Type B pancreatic cell (in vitro differentiated cells): ENCODE measurements around the gene AIRE. TPM values are rescaled to one million over a fixed set of nuclear protein-coding genes. Genes with fewer than 3 reads are reported as not detected.

Source experiments
- DNase-seq: peaks from one replicate; pipeline ENCODE4 v3.0.0; 2021; ENCODE audit warnings: mixed read lengths; ENCODE audit not compliant: unreplicated experiment; ENCODE audit errors: extremely low spot score
- H3K27ac Mint-ChIP-seq: 2 replicates; pipeline ENCODE4 v1.8.0; 2021; ENCODE audit warnings: mild to moderate bottlenecking, mixed read lengths
- H3K27me3 Mint-ChIP-seq: 2 replicates; pipeline ENCODE4 v1.8.0; 2021; ENCODE audit warnings: mixed read lengths
- H3K36me3 Mint-ChIP-seq: 2 replicates; pipeline ENCODE4 v1.8.0; 2021; ENCODE audit warnings: mixed read lengths
- H3K4me1 Mint-ChIP-seq: one replicate; pipeline ENCODE4 v1.8.0; 2021; ENCODE audit warnings: mixed read lengths; ENCODE audit not compliant: unreplicated experiment
- H3K4me3 Mint-ChIP-seq: 2 replicates; pipeline ENCODE4 v1.8.0; 2021; ENCODE audit warnings: mild to moderate bottlenecking, mixed read lengths
- H3K9me3 Mint-ChIP-seq: 2 replicates; pipeline ENCODE4 v1.8.0; 2021; ENCODE audit warnings: mixed read lengths
- total RNA-seq: library from RNA; stranded (reverse); gene quantifications from 2 replicates; pipeline ENCODE4 v1.2.1, GENCODE V29; 2021; ENCODE audit warnings: low replicate concordance
- TF ChIP-seq, protein P1 (sequence below): fragments of 200-600 bp; sonication (generic); conservative IDR thresholded peaks from 2 replicates; pipeline ENCODE4 v1.5.0; 2021; ENCODE audit warnings: antibody characterized with exemption, mild to moderate bottlenecking

Gene AIRE
- total RNA-seq, 1 donor from 2014 or later = not detected

DNA sequence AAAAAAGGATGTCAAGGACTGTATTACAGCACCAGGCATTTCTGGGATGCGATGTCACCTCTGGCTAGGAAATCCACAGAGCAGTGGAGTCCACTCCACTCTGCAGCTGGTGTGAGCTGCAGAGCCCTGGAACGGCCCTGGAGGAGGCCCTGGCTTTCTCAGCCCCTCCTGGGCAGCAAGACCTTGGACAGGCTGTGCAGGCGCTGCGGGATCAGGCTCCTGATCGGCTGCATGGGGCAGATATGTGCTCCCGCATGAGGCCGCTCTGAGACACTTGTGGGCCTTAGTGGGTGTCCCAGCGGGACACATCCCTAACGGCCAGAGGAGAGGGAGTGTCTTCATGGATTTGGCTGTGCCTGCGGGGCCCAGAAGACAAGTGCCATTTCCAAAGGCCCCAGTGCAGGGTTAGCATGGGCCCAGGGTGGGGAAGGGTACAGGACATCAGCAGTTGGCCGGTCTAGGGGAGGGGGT lies 30.1 kb upstream of the AIRE start:
- H3K9me3 Mint-ChIP-seq = no peaks in the 10 kb centered on the region
- DNase-seq = no peak
- TF ChIP-seq, protein P1, sequence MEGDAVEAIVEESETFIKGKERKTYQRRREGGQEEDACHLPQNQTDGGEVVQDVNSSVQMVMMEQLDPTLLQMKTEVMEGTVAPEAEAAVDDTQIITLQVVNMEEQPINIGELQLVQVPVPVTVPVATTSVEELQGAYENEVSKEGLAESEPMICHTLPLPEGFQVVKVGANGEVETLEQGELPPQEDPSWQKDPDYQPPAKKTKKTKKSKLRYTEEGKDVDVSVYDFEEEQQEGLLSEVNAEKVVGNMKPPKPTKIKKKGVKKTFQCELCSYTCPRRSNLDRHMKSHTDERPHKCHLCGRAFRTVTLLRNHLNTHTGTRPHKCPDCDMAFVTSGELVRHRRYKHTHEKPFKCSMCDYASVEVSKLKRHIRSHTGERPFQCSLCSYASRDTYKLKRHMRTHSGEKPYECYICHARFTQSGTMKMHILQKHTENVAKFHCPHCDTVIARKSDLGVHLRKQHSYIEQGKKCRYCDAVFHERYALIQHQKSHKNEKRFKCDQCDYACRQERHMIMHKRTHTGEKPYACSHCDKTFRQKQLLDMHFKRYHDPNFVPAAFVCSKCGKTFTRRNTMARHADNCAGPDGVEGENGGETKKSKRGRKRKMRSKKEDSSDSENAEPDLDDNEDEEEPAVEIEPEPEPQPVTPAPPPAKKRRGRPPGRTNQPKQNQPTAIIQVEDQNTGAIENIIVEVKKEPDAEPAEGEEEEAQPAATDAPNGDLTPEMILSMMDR = no peak
- no peak overlapping the region for H3K4me3 Mint-ChIP-seq
- H3K27me3 Mint-ChIP-seq = no peaks in the 10 kb centered on the region
- no peaks in the 10 kb centered on the region for H3K4me1 Mint-ChIP-seq
- H3K36me3 Mint-ChIP-seq = no peaks in the 10 kb centered on the region
- no peak overlapping the region for H3K27ac Mint-ChIP-seq

GRCh38 chr21:44258056-44258725 lies 27.5 kb upstream of the AIRE start:
- Mint-ChIP-seq H3K9me3 (no peaks in the 10 kb centered on the region), H3K4me3 (no peak overlapping the region), H3K27me3 (no peaks in the 10 kb centered on the region), H3K4me1 (no peaks in the 10 kb centered on the region), H3K36me3 (no peaks in the 10 kb centered on the region), H3K27ac (no peak overlapping the region)
- TF ChIP-seq, protein P1 = no peak
- no peak for DNase-seq

DNA sequence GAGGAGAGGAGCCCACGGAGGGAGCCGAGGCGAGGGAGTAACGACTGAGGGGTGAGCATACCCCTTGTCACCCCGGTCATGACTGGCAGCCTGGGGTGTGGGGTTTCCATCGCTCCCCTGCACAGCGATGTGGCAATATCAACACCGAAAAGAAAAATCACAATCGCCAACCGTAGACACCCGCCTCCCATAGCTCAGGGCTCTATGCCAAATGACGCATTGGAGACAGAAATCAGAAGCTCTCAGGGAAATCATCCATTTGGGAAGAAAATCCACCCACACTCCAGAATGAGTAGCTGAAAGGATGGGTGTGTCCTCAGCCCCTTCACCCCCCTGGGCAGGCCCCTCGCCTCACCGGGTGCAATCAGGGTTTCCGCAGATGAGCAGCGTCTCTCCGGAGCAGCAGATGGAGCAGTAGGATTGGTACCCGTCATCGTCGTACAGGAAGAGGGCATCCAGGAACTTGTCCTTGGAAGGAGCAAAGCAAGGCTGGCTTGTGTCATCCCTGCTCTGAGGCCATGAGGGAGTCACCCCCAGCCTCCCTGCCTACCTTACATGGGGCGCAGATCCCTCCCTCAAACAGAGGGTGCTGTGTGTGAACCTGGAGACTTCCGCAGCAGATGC lies 26.5 kb upstream of the AIRE start:
- Mint-ChIP-seq H3K36me3 (no peaks in the 10 kb centered on the region), H3K27ac (no peak overlapping the region), H3K27me3 (no peaks in the 10 kb centered on the region), H3K4me3 (no peak overlapping the region), H3K4me1 (peaks cover 5% of the 10 kb centered on the region), H3K9me3 (no peaks in the 10 kb centered on the region)
- TF ChIP-seq, protein P1 = no peak
- no peak for DNase-seq

DNA sequence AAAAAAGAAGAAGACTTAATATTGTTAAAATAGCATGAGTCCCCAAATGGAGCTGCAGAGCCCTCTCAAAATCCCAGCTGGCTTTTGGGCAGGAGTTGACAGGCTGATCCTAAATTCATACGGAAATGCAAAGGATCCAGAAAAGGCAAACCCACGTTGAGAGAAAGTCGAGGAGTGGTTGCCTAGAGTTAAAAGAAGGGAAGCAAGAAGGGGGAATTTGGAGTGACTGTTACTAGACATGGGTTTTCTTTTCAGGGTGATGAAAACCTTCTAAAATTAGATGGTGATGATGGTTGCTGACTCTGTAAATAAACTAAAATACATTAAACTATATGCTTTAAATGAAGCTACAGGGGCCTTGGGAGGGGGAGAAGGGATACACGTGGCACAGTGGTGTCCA lies 25.6 kb upstream of the AIRE start:
- no peak overlapping the region for H3K27ac Mint-ChIP-seq
- H3K4me1 Mint-ChIP-seq = peaks cover 5% of the 10 kb centered on the region
- H3K9me3 Mint-ChIP-seq = no peaks in the 10 kb centered on the region
- H3K4me3 Mint-ChIP-seq = no peak overlapping the region
- H3K27me3 Mint-ChIP-seq = no peaks in the 10 kb centered on the region
- H3K36me3 Mint-ChIP-seq = no peaks in the 10 kb centered on the region
- DNase-seq = no peak
- TF ChIP-seq, protein P1 = no peak

GRCh38 chr21:44260791-44261631 lies 24.7 kb upstream of the AIRE start:
- no peak for DNase-seq
- H3K4me3 Mint-ChIP-seq = no peak overlapping the region
- peaks cover 5% of the 10 kb centered on the region for H3K4me1 Mint-ChIP-seq
- H3K36me3 Mint-ChIP-seq = no peaks in the 10 kb centered on the region
- H3K27me3 Mint-ChIP-seq = no peaks in the 10 kb centered on the region
- no peak overlapping the region for H3K27ac Mint-ChIP-seq
- H3K9me3 Mint-ChIP-seq = no peaks in the 10 kb centered on the region
- TF ChIP-seq, protein P1 = no peak
